Caki2 (cell line): ENCODE measurements around the gene PPP6R1. TPM values are rescaled to one million over a fixed set of nuclear protein-coding genes. Genes with fewer than 3 reads are reported as not detected.
A peak's percentile ranks its signal among the peaks of the same experiment; 100 is the strongest.
"Not testable (repeated sequence)": the region's sequence is repeated elsewhere in the genome, so short reads cannot be mapped to it uniquely, and the experiment has no call there.

Experiments
- DNase-seq: peaks from one replicate; pipeline ENCODE4 v3.0.0-alpha.2; 2015; ENCODE audit warnings: low read depth
- in situ Hi-C: cut with HindIII; loops from 2 replicates; pipeline ENCODE4 v1.10.0; 2016; ENCODE audit warnings: low sequenced_read_pairs, low pct_unique_long_range_greater_than_20kb, mixed read lengths
- total RNA-seq: library from RNA; depleted of rRNA; stranded (reverse); fragments of >200 nt; shearing (Covaris generic); gene quantifications from 2 replicates; pipeline ENCODE4 v1.2.3, GENCODE V29; 2014; ENCODE audit warnings: low replicate concordance

The PPP6R1 gene
- total RNA-seq, 1 experiment from 2014 or later = 79.8 TPM

GRCh38 chr19:55229789-55230182, 29.0 kb downstream of the PPP6R1 start:
- DNase-seq = no peak
- in situ Hi-C loops = no loop called here

GRCh38 chr19:55229145-55229788, 29.6 kb downstream of the PPP6R1 start:
- in situ Hi-C loops = no loop called here
- DNase-seq = no peak

GRCh38 chr19:55228403-55229031, 30.3 kb downstream of the PPP6R1 start, which contains the start of gene TMEM86B:
TMEM86B (minus strand) TSS chr19:55228763; CDS start chr19:55228741, 22 bp downstream.
- DNase-seq = no peak
- in situ Hi-C loops = no loop called here

DNA sequence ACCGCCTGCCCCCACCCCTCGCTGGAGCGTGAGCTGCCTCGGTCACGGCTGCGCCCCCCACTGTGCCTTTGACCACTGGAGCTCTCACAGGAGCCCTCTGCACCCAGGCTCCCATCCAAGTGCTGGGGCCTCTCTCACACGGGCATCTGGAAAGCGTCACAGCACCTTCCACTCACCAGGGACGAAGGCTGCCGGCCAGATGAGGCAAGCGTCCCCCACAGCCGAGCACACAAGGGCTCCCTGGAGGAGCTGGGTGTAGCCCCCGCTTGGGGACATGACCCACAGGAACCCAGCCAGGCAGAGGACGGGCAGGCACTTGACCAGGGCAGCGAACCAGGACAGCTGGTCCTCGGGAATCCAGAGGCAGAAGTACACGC, 30.8 kb downstream of the PPP6R1 start:
- in situ Hi-C loops = no loop called here
- no peak for DNase-seq

GRCh38 chr19:55227241-55228014, 31.4 kb downstream of the PPP6R1 start:
- no peak for DNase-seq
- in situ Hi-C loops = no loop called here

DNA sequence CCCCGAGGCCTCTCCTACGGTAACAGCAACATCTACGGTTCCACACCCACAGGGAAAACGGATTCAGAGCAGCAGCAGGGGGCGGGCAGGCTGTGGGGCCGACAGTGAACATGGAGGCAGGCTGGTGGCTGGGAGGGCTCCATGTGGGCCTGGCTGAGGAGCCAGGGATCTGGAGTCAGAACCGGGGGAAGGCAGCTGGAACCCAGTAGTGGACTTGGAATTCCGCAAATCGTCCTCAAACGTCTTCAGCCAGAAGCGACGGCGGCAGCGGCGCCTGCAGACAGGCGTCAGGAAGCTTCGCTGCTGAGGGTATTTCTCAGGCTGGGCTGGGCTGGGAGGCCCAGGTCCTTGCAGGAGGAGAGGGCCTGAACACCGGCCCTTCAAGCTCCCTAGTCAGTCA, 32.0 kb downstream of the PPP6R1 start:
- in situ Hi-C loops = no loop called here
- DNase-seq = no peak

DNA sequence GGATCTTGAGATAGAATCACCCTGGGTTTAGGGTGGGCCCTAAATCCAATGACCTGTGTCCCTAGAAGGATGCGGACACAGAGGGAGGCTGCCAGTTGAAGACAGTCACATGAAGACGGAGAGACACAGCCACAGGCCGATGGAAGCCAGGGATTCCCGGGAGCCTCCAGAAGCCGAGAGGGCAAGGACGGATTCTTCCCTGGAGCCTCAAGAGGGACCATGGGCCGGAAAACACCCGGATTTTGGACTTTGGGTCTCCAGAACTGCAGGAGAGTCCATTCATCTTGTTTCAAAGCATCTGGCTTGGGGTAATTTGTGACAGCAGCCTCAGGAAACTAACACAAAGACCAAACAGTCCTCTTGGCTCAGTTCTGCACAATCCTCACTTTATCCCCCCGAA, 32.5 kb downstream of the PPP6R1 start:
- no peak for DNase-seq
- in situ Hi-C loops = no loop called here

- DNase-seq = no peak
- in situ Hi-C loops = no loop called here
Measured at GRCh38 chr19:55225415-55225958, 33.3 kb downstream of the PPP6R1 start.

GRCh38 chr19:55224679-55225414, 34.0 kb downstream of the PPP6R1 start:
- DNase-seq, in situ Hi-C loops: not testable (repeated sequence)

GRCh38 chr19:55224038-55224665, 34.7 kb downstream of the PPP6R1 start:
- DNase-seq = no peak
- in situ Hi-C loops = no loop called here

DNA sequence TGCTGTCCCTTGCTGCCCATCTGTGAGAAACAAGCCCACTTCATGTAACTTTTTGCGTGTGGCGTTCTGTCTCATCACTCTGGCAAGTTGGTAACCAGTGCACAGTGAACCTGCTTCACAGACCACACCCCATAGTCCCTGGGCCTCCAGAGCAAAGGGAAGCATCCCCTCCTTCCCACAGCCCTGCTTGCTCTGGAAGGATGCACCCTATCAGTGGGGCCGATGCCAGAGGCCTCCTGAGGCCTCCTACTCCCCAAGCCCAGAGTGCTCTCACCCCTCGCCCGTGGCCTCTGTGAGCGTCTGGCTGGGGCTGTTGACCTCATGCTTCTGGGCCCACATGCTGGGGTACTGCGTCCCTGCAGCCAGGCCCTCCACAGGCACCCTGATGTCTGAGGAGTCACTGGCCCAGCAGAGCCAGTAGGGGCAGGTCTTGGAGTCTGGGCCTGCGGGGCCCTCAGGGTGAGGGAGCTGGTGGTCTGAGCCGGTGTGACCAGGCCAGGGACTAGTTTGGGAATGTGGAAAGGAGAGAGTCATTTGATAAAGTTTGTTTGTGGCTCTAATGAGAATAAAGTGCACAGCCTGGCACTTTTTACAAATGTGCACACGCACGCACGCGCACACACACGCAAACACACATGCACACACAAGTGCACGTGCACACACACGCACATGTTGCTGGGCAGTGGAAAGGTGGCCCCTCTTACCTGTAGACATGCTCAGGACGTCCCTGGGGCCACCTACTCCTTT, 35.4 kb downstream of the PPP6R1 start:
- no peak for DNase-seq
- in situ Hi-C loops = no loop called here

DNA sequence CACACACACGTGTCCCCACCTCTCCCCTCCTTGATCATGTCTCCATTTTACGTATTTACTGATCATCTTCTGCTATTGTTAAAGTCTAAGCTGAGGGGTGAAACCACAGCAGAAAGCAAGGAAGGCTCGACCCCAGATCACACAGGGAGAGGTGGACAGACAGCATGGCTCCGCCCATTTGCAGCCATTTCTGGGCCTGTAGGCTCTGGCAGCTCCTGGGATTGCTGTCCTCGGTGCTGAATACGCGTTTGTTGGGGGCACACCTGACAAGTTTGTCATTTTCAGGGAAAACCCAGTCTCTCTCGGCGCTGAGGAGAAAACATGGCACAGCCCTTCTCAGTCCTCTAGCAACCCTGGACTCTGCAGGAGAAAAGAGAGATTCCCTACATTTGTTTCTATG, 38.3 kb downstream of the PPP6R1 start:
- peak; percentile 39 for DNase-seq
- in situ Hi-C loops = no loop called here

DNA sequence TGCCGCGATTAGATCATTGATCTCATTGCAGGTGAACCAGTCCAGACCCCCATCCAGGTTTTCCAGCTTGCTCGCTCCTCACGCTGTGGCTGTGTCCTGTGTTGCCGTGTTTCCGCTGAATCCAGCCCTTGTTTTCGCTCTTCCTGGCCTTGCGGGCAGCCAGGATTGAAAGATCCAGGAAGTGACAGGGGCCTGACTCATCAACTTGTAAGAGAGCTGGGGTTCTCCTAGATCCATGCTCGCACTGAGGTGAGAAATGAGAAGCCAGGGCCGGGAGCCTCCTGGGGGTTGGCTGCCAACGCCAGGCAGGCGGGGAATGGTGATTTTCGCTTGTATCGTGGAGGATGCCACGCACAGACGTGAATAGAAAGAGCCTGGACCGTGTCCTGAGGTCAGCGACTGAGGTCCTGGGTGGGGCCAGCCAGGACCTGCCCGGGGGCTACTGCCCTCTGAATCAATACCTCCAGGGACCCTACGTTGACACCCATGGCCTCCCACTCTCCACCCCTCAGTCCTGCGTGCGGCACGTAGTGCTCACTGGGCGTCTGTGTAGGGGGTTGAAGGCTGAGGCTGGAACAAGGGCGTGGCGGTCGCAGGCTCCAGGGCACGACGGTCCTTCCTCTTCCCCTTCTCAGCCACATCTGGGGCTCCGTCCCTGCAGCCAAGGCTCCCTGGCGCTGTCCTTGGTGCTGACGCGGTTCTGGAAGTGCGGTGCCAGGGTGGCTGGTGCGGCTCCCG, 42.2 kb downstream of the PPP6R1 start:
- in situ Hi-C loops = no loop called here
- peak; percentile 96 for DNase-seq

- in situ Hi-C loops = no loop called here
- DNase-seq = no peak
Measured at GRCh38 chr19:55213547-55213946, 45.3 kb downstream of the PPP6R1 start.

GRCh38 chr19:55212447-55212846, 46.4 kb downstream of the PPP6R1 start:
- in situ Hi-C loops = no loop called here
- DNase-seq = no peak

GRCh38 chr19:55209693-55210472, 48.9 kb downstream of the PPP6R1 start:
- in situ Hi-C loops = no loop called here

More at GRCh38 chr19:55209693-55210472, 48.9 kb downstream of the PPP6R1 start:
- peak; percentile 96 for DNase-seq
